HG02943 (cell line): ENCODE measurements around the gene MEGF11.

ENCODE experiments used
- ATAC-seq: cut with Tn5 transposase; IDR thresholded peaks from one replicate; pipeline ENCODE4 v1.9.1; 2021; ENCODE audit warnings: mild to moderate bottlenecking, low read depth, moderate library complexity; ENCODE audit not compliant: unreplicated experiment

Gene MEGF11

DNA sequence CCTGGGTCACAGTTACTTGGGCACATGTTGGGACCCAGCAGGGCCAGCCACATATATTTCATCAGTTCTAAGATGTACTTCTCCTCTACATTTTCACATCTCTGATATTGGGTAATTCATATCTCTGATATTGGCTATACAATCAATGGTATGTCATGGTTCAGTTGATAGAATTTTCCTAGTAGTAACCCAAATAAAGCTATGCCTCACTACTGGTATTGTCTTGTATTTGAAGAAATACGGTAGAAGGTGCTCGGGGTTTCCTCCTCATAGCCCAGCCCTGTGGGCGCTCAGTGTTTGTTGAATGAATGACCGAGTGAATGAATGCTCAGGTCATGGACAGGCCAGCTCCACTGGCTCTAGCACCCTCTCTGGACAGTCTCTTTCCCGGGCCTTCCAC lies 290.2 kb downstream of the MEGF11 start:
- ATAC-seq = no peak

- no peak for ATAC-seq
These were observed 291.4 kb downstream of the MEGF11 start for GRCh38 chr15:65962187-65962586.

DNA sequence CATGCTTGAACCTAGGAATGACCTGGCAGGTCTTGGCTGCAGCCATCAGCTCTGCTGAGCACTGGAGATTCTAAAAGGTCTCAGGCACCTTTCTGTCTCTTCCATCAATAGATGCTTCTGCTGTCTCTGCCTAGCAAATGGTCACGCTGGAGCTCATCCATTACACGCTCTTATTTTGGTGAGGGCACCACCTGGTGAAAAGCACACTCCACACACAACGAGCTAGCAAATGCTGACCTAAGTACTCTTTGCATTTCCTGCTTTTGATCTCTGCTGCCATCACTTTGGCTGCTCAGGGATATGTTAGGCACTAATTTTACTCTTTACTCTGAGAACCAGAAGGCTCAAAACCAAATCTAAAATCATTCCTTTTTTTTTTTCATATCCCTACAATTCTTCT lies 293.0 kb downstream of the MEGF11 start:
- ATAC-seq = no peak

DNA sequence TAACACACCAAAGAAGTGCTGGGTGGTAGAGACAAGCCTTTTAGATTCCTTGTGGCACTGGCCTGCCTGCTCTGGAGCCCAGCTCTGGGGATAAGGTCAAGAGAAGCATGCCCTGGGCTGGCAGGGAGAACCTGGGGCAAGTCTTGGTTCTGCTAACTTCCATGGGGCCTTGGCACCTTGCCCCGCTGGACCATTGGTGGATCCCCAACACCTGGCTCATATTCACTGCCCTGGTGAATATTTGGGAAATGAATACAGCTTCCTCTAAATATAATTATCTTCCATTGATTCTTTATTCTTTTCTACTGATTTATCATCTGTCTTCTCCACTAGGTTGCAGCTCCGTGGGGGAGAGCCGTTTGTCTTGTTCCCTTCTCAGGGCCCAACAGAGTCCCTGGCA lies 294.7 kb downstream of the MEGF11 start:
- no peak for ATAC-seq

DNA sequence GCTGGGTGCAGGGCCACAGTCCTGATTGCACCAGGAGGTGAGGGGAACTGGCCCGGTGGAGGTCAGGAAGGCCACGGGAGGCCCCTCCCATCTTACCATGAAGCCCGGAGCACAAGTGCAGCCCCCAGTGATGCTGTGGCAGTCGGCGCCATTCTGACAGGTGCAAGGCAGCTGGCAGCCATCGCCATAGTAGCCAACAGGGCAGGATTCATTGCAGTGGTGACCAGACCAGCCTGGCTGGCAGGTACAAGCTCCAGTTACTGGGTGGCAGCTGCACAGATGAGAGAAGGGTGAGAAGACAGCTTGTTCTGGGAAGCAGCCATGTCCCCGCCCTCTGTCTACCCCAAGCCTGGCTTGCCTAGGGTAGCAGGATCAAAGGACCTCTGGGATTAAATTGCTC lies 296.1 kb downstream of the MEGF11 start:
- ATAC-seq = no peak

DNA sequence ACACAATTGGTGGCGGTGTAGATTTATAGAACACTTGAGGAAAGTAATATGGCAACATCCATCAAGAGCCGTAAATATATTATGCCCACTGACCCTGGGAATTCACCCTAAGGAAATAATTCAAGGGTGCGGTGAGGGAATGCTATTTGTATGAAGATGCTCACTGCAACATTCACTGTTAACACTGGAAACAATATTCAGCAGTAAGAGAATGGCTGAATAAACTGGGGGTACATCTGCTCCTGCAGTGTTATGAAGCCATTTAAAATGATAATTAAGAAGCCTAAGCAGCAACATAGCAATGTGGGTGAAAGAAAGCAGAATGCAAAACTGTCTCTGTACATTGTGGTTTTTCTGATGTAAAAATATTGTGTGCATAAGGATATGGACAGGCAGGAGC lies 296.7 kb downstream of the MEGF11 start:
- ATAC-seq = no peak

DNA sequence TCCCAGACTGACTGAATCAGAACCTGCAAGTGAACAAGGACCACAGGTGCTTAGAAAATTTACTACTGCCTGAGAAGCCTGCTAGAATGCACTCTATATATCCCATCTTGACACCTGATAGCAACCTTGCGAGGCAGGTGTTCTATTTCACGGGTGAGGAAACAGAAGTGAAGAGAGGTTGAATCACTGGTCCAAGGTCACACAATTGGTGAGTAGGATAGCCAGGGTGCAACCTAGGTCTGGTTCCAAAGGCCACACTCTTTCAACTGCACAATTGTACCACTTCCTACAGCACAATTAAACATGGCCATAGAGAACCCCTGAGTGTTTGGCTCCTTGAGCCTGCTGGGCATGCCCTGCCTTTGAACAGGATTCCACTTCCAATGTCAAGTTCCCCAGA lies 297.2 kb downstream of the MEGF11 start:
- ATAC-seq = no peak

- ATAC-seq = no peak
These were observed 299.2 kb downstream of the MEGF11 start for GRCh38 chr15:65954289-65954741.

- no peak for ATAC-seq
These were observed 299.9 kb downstream of the MEGF11 start for GRCh38 chr15:65953622-65954021.

GRCh38 chr15:65952391-65953053 lies 301.0 kb downstream of the MEGF11 start:
- no peak for ATAC-seq

- no peak for ATAC-seq
These were observed 302.5 kb downstream of the MEGF11 start for GRCh38 chr15:65951007-65951406.

GRCh38 chr15:65949491-65949890 lies 304.1 kb downstream of the MEGF11 start:
- ATAC-seq = no peak

GRCh38 chr15:65949011-65949410 lies 304.5 kb downstream of the MEGF11 start:
- no peak for ATAC-seq

DNA sequence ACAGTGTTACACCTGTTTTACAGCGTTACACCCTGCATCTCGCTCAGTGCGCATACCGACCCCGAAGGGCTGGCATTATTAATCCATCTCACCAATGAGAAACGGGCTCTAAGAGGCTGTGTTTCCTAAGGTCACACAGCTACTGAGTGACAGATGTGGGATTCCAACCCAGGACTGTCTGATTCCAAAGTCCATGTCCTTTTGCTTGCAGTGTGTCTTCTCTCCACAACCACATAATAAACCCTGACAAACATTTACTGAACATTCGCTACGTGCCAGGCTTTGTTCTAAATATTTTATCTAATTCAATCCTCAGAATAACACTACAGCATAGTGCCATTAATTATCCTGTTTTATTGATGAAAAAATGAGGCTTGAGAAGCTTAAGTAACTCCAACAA lies 305.2 kb downstream of the MEGF11 start:
- no peak for ATAC-seq

DNA sequence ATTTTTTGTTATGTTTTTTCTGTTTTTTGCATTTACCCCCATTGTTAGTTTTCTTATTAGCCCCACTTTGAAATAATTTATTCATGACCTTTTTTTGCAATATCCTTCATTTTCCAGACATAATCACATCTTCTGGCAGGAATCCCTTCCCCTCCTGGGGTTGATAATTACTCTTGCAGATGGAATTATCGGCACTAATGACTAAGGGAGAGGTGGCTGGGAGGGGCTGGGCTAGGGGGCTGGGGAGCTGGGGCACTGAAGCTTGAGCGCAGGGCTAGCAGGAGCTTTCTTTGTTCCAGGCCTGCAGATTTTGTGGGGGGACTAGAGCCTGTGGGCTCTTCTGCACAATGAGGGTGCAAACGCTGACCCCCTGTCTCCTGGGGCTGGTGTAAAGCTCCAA lies 306.5 kb downstream of the MEGF11 start:
- ATAC-seq = no peak

GRCh38 chr15:65945616-65946015 lies 307.9 kb downstream of the MEGF11 start:
- ATAC-seq = no peak

DNA sequence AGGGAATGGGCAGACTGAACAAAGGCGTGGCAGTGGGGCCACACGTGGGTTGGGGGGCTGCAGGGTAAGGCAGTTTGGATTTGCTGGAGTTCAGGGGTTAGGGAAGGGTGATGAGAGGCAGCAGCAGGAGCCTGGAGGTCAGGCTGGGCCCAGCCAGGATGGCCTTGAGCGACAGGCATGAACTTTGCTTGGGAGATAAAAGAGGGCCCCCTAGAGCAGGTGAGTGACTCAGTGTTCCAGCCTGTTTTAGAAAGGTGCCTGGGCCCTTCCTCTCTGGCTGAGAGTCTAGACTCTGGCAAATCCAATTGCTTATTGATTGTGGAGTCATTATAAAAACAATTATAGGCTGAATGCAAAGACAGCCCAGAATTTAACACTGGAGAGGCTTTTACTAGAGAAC lies 309.1 kb downstream of the MEGF11 start:
- ATAC-seq = no peak

GRCh38 chr15:65942436-65942835 lies 311.1 kb downstream of the MEGF11 start:
- ATAC-seq = no peak

- ATAC-seq = no peak
These were observed 313.0 kb downstream of the MEGF11 start for GRCh38 chr15:65940618-65940909.

GRCh38 chr15:65939901-65940617 lies 313.5 kb downstream of the MEGF11 start:
- no peak for ATAC-seq

DNA sequence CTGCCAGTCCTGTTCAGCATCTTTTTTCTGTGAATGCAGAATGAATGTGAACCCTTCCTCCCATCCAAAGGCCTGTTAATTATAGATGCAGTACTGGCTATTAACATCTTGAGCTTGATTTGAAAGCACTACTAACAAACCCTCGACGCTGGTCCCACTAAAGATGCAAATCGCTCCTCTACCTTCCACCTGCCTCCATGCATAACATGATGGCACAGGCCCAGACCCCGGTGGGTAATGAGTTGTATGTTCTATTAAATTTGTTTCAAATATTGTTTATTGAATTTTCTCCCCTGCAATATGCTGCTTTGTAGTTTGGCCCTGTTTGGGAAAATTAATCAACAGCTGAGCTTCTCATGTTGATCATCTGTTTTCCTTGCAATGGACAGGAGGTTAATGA lies 314.9 kb downstream of the MEGF11 start:
- no peak for ATAC-seq

GRCh38 chr15:65937476-65937875 lies 316.1 kb downstream of the MEGF11 start:
- ATAC-seq = no peak
